HK-2 (cell line): ENCODE data around the gene MIS18A.
"Not testable (repeated sequence)": the region's sequence is repeated elsewhere in the genome, so short reads cannot be mapped to it uniquely, and the experiment has no call there.

Experiments
- DNase-seq: peaks from one replicate; pipeline ENCODE4 v3.0.0-alpha.2; 2018; ENCODE audit not compliant: unreplicated experiment

Gene MIS18A, protein sequence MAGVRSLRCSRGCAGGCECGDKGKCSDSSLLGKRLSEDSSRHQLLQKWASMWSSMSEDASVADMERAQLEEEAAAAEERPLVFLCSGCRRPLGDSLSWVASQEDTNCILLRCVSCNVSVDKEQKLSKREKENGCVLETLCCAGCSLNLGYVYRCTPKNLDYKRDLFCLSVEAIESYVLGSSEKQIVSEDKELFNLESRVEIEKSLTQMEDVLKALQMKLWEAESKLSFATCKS

DNA sequence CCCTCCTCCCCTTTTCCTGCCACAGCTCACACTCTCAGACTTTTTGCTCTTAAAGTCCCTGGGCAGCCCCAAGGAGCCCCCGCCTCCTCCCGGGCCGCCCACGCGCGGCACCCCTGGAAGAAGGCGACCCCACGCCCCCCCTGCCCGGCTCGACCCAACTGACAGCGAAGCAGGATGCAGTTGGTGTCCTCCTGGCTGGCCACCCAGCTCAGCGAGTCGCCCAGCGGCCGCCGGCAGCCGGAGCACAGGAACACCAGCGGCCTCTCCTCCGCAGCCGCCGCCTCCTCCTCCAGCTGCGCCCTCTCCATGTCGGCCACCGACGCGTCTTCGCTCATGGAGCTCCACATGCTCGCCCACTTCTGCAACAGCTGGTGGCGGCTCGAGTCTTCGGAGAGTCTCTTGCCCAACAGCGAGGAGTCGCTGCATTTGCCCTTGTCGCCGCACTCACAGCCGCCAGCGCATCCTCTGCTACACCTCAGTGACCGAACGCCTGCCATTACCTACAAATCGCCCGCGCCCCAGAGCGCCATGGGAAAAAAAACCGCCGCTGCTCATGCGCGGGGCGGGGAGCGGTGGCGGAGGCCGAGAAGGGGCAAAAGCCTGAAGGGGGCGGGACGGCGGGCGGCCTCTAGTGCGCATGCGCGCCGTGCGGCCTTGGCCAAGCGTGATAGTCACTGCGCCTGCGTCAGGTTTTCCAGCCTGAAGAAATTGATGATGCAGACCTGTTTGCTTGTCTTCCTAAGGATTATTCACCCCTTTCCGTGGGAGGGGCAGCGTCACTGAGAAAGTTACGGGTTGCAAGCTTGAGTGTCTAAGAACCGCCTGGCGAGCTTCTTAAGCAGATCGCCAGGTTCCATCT lies at the start of gene MIS18A:
Gene MIS18A (minus strand): TSS at position 532 of the 859 bp plus-strand sequence. CDS start 35 bp downstream, at position 497.
- peak; percentile 95 for DNase-seq

DNA sequence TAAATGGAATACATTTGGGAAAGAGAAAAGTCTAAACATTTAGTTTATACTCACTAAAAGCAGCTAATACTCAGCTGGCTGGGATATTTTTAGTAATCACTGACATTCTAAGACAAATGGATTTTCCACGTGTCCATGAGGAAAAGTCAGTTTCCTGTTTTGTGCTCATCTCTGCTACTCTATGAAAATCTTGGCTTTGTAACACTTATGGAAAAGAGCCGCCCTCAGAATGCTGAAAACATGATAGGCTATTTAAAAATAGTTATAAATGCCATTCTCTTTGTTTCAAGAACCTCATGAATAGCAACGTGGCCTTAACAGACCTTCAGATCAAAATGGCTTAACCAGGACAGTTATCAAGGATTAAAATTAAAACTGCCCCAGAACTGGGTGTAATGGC lies 49.7 kb upstream of the MIS18A start:
- no peak for DNase-seq

- no peak for DNase-seq
Observed at GRCh38 chr21:32325706-32326105, 46.9 kb upstream of the MIS18A start.

DNA sequence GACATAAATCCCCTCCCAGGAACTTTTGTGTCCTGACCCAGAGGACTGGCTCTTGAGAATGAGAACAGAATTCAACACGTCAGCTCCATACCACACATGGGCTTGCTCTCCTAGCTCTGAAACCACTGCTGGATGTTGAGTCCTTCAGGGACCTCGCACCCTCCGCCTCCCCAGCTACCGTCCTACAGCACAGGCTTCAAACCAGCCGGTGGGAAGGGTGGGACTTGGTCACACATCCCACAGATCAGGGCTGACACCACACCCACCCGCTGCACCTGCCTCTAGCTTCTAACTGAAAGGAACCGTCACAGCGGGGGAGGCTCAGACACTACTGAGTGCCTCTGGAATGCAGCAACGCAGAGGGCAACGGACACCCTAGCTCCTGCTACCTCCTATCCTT lies 43.8 kb upstream of the MIS18A start:
- no peak for DNase-seq

- DNase-seq: no peak
Observed at GRCh38 chr21:32322103-32322502, 43.3 kb upstream of the MIS18A start.

GRCh38 chr21:32321480-32321879 lies 42.6 kb upstream of the MIS18A start:
- DNase-seq: no peak

DNA sequence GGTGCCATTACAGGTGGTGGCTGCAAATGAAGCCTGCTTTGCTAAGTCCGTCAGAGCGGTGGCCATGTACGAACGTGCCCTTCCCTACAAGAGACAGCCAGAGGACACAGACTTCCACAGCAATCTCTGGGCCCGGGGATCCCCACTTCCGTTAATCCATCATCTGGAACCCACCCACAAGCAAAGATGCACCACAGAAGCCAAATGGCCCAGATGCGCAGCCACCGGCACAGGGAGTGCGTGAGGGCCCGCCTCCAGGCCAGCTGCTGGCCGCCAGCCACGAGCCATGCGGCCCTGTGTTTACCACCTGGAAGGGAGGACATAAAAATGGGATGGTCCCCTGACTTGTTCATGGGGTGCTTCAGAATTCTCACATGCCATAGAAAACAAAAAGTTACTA lies 41.9 kb upstream of the MIS18A start:
- DNase-seq: no peak

DNA sequence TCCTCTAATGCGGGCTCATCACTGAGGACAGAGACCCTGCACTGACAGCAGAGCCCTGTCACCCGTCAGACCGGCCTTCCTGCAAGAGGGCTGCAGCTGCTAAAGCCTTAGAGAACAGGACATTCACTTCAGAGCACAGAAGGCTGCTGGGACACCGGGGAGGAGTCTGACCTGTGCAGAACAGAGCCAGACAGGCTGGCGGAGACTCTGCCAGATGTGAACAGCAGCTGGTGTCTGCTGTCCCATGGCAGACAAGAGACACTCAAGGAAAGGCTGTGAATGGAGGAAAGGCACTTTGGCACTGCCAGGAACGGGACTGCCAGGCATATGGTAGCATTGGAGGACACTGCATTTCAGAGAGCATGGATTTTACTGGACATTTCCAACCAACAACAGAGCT lies 41.2 kb upstream of the MIS18A start:
- no peak for DNase-seq

DNA sequence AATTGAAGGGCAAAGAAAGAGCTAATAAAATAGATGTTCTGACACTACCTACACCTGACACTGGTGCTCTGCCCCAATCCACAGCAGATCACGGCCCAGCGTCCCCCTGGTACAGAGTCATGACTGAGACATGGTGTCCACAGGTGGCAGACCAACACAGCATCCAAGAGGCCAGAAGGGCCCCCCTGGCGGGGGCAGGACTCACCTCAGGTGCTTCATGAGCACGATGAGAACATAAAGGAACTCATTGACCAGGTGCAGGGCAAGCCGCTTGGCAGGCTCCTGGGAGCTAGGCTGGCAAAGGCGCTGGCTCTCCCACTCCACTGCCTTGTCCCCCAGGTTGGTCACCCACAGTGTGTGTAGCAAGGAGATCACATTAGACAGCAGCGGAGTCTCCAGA lies 40.2 kb upstream of the MIS18A start:
- DNase-seq: no peak

DNA sequence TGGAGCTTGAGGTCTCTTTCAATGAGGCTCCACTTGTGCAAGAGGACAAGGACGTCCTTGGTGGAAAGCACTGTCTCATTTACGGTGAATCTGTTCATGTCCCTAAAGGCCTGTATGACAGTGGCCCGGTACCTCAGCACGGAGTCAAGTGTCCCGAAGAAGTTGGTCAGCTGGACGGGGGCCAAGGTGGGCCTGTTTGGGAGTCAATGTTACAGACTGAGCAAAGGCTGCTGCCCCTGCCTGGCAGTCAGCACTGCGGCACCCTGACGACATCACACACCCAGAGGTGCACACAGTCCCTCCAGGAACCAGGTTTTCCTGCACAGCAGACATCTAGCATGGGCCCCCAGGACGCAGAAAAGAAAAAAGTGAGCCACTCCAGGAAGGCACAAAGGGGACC lies 38.9 kb upstream of the MIS18A start:
- no peak for DNase-seq

DNA sequence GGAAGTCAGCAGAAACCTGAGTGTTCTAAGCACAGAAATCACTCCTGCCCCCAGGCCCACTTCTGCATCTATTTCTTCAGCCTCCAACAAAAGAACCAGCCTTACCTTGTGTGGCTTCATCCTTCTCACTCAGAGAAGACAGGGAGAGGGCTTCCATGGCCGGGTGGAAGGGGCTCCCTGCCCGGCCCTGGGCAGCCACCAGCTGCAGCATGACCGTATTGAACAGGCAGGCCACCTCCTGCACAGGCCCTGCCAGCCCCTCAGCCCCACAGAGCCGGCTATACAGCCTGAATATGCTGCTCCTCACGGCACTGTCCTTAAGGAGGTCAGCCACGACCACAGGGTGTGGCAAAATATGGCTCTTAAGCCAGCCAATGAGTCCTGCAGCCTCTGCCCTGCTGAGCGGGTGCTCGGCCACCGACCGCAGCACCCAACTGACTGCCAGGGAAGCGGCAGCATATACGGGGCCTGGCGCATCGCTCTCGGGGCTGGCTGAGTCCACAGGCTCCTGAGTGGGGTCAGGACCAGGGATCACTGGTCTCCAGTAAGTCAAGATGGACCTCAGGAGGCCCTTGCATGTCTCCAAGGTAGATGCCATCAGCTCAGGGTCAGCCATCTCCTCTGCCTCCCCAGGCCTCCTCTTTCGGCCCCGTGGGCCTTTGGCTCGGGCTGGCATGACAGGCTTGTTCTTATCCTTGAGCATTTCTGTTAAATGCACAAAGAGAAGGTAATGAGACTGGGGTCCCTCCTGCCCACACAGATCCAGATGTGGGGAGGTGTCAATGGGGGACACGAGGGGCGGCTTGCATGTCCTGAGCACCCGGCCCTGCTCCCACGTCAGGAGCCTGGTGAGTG lies 37.7 kb upstream of the MIS18A start:
- DNase-seq: no peak

DNA sequence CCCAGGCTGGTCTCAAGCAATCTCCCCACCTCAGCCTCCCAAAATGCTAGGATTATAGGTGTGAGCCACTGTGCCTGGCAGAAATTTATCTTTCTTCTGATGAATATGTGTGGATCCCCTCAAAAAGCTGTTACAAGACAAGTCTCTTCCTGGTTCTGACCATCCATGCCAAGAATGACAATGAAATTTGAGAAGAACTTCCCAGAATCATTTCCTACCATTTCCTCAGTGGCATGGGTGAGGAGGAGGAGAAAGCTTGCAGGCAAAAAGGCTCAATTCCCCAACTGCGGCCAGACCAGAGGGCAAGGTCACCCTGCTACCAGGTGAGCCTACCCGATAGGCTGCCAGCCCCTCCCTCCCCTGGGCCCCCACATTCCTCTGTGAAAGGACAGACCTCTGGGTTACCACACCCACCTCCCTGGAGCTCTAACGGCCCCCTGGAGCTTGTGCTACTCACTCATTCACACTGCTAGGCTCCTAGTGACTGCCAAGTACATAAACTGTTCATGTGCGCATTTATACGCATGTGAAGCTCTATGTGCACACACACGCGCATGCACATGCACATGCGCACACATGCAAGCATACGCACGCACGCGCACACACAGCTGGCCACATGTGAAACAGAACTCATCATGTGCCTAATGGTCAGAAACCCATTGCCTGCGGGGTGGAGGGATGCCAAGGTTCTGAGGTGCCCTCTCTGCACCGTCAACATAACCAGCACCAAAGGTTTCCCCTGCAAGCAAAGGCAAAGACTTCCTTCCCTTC lies 36.8 kb upstream of the MIS18A start:
- no peak for DNase-seq

GRCh38 chr21:32314806-32315205 lies 36.0 kb upstream of the MIS18A start:
- DNase-seq: no peak

GRCh38 chr21:32312976-32313375 lies 34.1 kb upstream of the MIS18A start:
- DNase-seq: no peak

GRCh38 chr21:32312326-32312725 lies 33.5 kb upstream of the MIS18A start:
- no peak for DNase-seq

GRCh38 chr21:32311621-32312020 lies 32.8 kb upstream of the MIS18A start:
- DNase-seq: no peak

DNA sequence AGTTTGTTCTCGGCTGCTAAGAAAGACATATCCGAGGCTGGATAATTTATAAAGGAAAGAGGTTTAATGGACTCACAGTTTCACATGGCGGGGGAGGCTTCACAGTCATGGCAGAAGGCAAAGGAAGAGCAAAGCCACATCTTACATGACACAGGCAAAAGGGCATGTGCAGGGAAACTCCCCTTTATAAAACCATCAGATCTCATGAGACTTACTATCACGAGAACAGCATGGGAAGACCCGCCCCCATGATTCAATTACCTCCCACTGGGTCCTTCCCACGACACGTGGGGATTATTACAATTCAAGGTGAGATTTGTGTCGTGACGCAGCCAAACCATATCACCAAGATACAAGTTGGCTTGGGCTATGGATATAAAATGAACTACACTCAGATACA lies 32.1 kb upstream of the MIS18A start:
- DNase-seq: not testable (repeated sequence)

GRCh38 chr21:32309906-32310460 lies 31.1 kb upstream of the MIS18A start:
- DNase-seq: no peak

- DNase-seq: no peak
Observed at GRCh38 chr21:32308696-32309095, 29.8 kb upstream of the MIS18A start.

DNA sequence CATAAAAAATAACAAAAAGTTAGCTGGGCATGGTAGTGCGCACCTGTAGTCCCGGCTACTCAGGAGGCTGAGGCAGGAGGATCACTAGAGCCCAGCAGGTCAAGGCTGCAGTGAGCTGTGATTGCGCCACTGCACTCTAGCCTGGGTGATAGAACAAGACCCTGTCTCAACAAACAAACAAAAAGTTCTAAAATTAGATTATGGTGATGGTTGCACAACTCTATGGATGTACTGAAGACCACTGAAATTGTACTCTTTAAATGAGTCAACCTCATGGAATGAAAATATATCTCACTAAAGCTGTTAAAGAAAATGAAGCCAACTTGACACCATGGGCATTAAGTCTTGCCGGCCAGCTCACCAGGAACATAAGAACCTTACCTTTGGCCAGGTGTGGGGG lies 28.9 kb upstream of the MIS18A start:
- no peak for DNase-seq

- no peak for DNase-seq
Observed at GRCh38 chr21:32306021-32306780, 27.4 kb upstream of the MIS18A start.
